HCT116 (cell line): ENCODE data around the gene FSTL4. TPM values are rescaled to one million over a fixed set of nuclear protein-coding genes. Genes with fewer than 3 reads are reported as not detected.

ENCODE experiments used
- ATAC-seq: fragments of 200-7000 bp; cut with Tn5 transposase; 2 replicates; pipeline ENCODE4 v1.9.1; 2020; ENCODE audit warnings: mild to moderate bottlenecking, moderate library complexity
- BruUV-seq: library from RNA; stranded (reverse); fragments of 400-500 nt; replicated peaks from 2 replicates; lab custom pipeline; 2021; lab: Mats Ljungman, UMichigan
- CTCF ChIA-PET: fragments of 300-600 bp; sonication (Branson Sonifier 250); formaldehyde crosslinking; loops from one replicate; lab custom pipeline; 2021; ENCODE audit warnings: antibody characterized with exemption; lab: Charles Lee
- POLR2A ChIA-PET: fragments of 300-600, 350-600 bp; sonication (Branson Sonifier 250); formaldehyde crosslinking; loops from one replicate; lab custom pipeline; 2021; ENCODE audit warnings: antibody characterized with exemption; lab: Charles Lee
- RAD21 ChIA-PET, 2 experiments: fragments of 300-600 bp; sonication (Branson Sonifier 250); formaldehyde crosslinking; loops; one replicate each; lab custom pipeline; 2023; ENCODE audit warnings: low total read pairs in 2 of 2; ENCODE audit not compliant: uncharacterized antibody in 2 of 2, unreplicated experiment in 2 of 2, low non-redundant PET in 1 of 2; lab: Charles Lee
- DNase-seq: peaks from one replicate; pipeline ENCODE4 v3.0.0-alpha.2; 2010; ENCODE audit warnings: low read depth, low spot score
- H2AFZ ChIP-seq: fragments of 200-600 bp; shearing (Covaris generic), sonication (generic); 2 replicates; pipeline ENCODE4 v1.6.1; 2017; ENCODE audit warnings: low read depth, mixed run types, mixed read lengths, antibody characterized with exemption, low read length; ENCODE audit not compliant: poor library complexity, severe bottlenecking
- H3K27ac ChIP-seq: 2 replicates; pipeline ENCODE4 v1.5.1; 2012; ENCODE audit warnings: low read depth, low read length
- H3K27me3 ChIP-seq: fragments of 200-600 bp; sonication (generic); 2 replicates; pipeline ENCODE4 v1.6.1; 2016; ENCODE audit warnings: mixed run types, low read length, mixed read lengths; ENCODE audit not compliant: insufficient read depth
- H3K36me3 ChIP-seq, 2 experiments: fragments of 200-500 bp in 1 of 2; fragments of 200-600 bp in 1 of 2; sonication (Bioruptor generic) in 1 of 2; sonication (generic) in 1 of 2; 2 replicates each; pipeline versions ENCODE4 v1.5.1 to v1.6.1; 2014 to 2016; ENCODE audit warnings: low read length in 2 of 2, inconsistent platforms in 1 of 2, mixed read lengths in 1 of 2, mixed run types in 1 of 2; ENCODE audit not compliant: insufficient read depth in 2 of 2, control insufficient read depth in 1 of 2
- H3K4me1 ChIP-seq, 2 experiments: fragments of 200-600 bp in 1 of 2; sonication (generic) in 1 of 2; 2 replicates each; pipeline versions ENCODE4 v1.5.1 to v1.6.1; 2012 to 2017; ENCODE audit warnings: low read length in 2 of 2, inconsistent platforms in 1 of 2, mild to moderate bottlenecking in 1 of 2, mixed read lengths in 1 of 2, mixed run types in 1 of 2, moderate library complexity in 1 of 2; ENCODE audit not compliant: insufficient read depth in 2 of 2, control insufficient read depth in 1 of 2
- H3K4me2 ChIP-seq: fragments of 200-600 bp; sonication (generic); 2 replicates; pipeline ENCODE4 v1.6.1; 2017; ENCODE audit warnings: mixed run types, low read length, mixed read lengths
- H3K4me3 ChIP-seq, 2 experiments: fragments of 200-600 bp in 1 of 2; sonication (generic) in 1 of 2; replicated peaks in 1 of 2; 2 replicates each; pipeline ENCODE4 v1.5.1; 2011 to 2016; ENCODE audit warnings: low read length in 2 of 2, control low read depth in 1 of 2, low read depth in 1 of 2, mild to moderate bottlenecking in 1 of 2, mixed read lengths in 1 of 2, mixed run types in 1 of 2
- H3K79me2 ChIP-seq: fragments of 200-600 bp; sonication (generic); 2 replicates; pipeline ENCODE4 v1.6.1; 2017; ENCODE audit warnings: mild to moderate bottlenecking, mixed run types, low read length, moderate library complexity, mixed read lengths; ENCODE audit not compliant: insufficient read depth
- H3K9ac ChIP-seq: fragments of 200-600 bp; sonication (generic); 2 replicates; pipeline ENCODE4 v1.6.1; 2016; ENCODE audit warnings: low read length, mixed read lengths
- H3K9me2 ChIP-seq: fragments of 200-600 bp; sonication (generic), shearing (Covaris generic); 2 replicates; pipeline ENCODE4 v1.6.1; 2017; ENCODE audit warnings: mixed run types, mild to moderate bottlenecking, moderate library complexity; ENCODE audit not compliant: insufficient read depth
- H3K9me3 ChIP-seq, 2 experiments: fragments of 200-500 bp in 1 of 2; fragments of 200-600 bp in 1 of 2; sonication (Bioruptor generic) in 1 of 2; sonication (generic) in 1 of 2; 2 replicates each; pipeline ENCODE4 v1.6.1; 2014 to 2017; ENCODE audit warnings: low read length in 2 of 2, mixed read lengths in 2 of 2, inconsistent platforms in 1 of 2, low read depth in 1 of 2, mild to moderate bottlenecking in 1 of 2, mixed run types in 1 of 2, moderate library complexity in 1 of 2; ENCODE audit not compliant: control insufficient read depth in 1 of 2, insufficient read depth in 1 of 2
- H4K20me1 ChIP-seq: fragments of 200-600 bp; sonication (generic), shearing (Covaris generic); 2 replicates; pipeline ENCODE4 v1.6.1; 2017; ENCODE audit warnings: mixed run types, mild to moderate bottlenecking, moderate library complexity; ENCODE audit not compliant: insufficient read depth
- ATF3 ChIP-seq: IDR thresholded peaks from 2 replicates; pipeline ENCODE4 v1.6.1; 2012
- CEBPB ChIP-seq: IDR thresholded peaks from 2 replicates; pipeline ENCODE4 v1.6.1; 2012; ENCODE audit warnings: low read depth
- CTCF ChIP-seq, 3 experiments: fragments of 200-600 bp in 1 of 3; sonication (generic) in 1 of 3; IDR thresholded peaks in 2 of 3; conservative IDR thresholded peaks in 1 of 3; 2 replicates each; pipeline ENCODE4 v1.5.1; 2012 to 2017; ENCODE audit warnings: low read depth in 2 of 3, low read length in 2 of 3, antibody characterized with exemption in 1 of 3, borderline replicate concordance in 1 of 3, control low read depth in 1 of 3, mild to moderate bottlenecking in 1 of 3, mixed read lengths in 1 of 3, mixed run types in 1 of 3, moderate library complexity in 1 of 3; ENCODE audit not compliant: insufficient read depth in 1 of 3
- EZH2 ChIP-seq: fragments of 200-600 bp; sonication (generic); IDR thresholded peaks from 2 replicates; pipeline ENCODE4 v1.6.1; 2017; ENCODE audit warnings: antibody characterized with exemption, mixed run types
- JUND ChIP-seq: IDR thresholded peaks from 2 replicates; pipeline ENCODE4 v1.6.1; 2012
- MAX ChIP-seq: IDR thresholded peaks from 2 replicates; pipeline ENCODE4 v1.6.1; 2012
- POLR2A ChIP-seq: IDR thresholded peaks from 2 replicates; pipeline ENCODE4 v1.7.0; 2011; ENCODE audit warnings: borderline replicate concordance; ENCODE audit not compliant: insufficient read depth, insufficient read length; ENCODE audit errors: extremely low read depth
- RAD21 ChIP-seq: IDR thresholded peaks from 2 replicates; pipeline ENCODE4 v1.6.1; 2012; ENCODE audit warnings: low read depth, mild to moderate bottlenecking
- SIN3A ChIP-seq: IDR thresholded peaks from 2 replicates; pipeline ENCODE4 v1.6.1; 2012; ENCODE audit warnings: low read depth
- TCF7L2 ChIP-seq: IDR thresholded peaks from 2 replicates; pipeline ENCODE4 v1.7.0; 2011; ENCODE audit warnings: borderline replicate concordance, inconsistent platforms; ENCODE audit not compliant: insufficient read depth, insufficient read length; ENCODE audit errors: extremely low read depth
- YY1 ChIP-seq: IDR thresholded peaks from 2 replicates; pipeline ENCODE4 v1.6.1; 2011; ENCODE audit warnings: low read length, low read depth, moderate library complexity, mild to moderate bottlenecking; ENCODE audit not compliant: insufficient replicate concordance; ENCODE audit errors: extremely low read depth
- ZBTB33 ChIP-seq: IDR thresholded peaks from 2 replicates; pipeline ENCODE4 v1.6.1; 2011; ENCODE audit warnings: mild to moderate bottlenecking, low read length, moderate library complexity; ENCODE audit not compliant: insufficient replicate concordance; ENCODE audit errors: extremely low read depth
- ZFX ChIP-seq: fragments of 450-650 bp; IDR thresholded peaks from 2 replicates; pipeline ENCODE4 v1.6.1; 2017
- ZNF274 ChIP-seq: fragments of 200-500 bp; sonication (Bioruptor generic); IDR thresholded peaks from 2 replicates; pipeline ENCODE4 v1.6.1; 2014; ENCODE audit warnings: mild to moderate bottlenecking, low read depth, low read length, inconsistent platforms
- intact Hi-C: fragments of 100-400 bp; cut with micrococcal nuclease; formaldehyde crosslinking; loops from 2 replicates; pipeline ENCODE4 v1.10.0; 2022
- total RNA-seq: library from RNA; stranded (reverse); gene quantifications from one replicate; pipeline ENCODE4 v1.2.1, GENCODE V29; 2021; ENCODE audit not compliant: unreplicated experiment

FSTL4 gene
- total RNA-seq, 1 experiment from 2014 or later, result 0.37 TPM

- no peak overlapping the region for H2AFZ ChIP-seq
These were observed 284.4 kb downstream of the FSTL4 start for GRCh38 chr5:133327946-133328401.

More at GRCh38 chr5:133327946-133328401, 284.4 kb downstream of the FSTL4 start:
- CTCF ChIA-PET, result interaction anchor here (1.3 kb wide), 1 partner anchor 12 kb away, joined by 3 read pairs; no protein-coding TSS in a partner anchor
- TF ChIP-seq ZFX (no peak), ZNF274 (no peak), TCF7L2 (no peak), ZBTB33 (no peak), RAD21 (no peak), POLR2A (no peak), EZH2 (no peak), CTCF (IDR thresholded peaks at IDR 0.05 in 2 of 3, conservative IDR thresholded peaks at IDR 0.05 in 1 of 3; ENCODE audit: borderline replicate concordance in 1 of 3, insufficient read depth in 1 of 3, low read depth in 2 of 3, low read length in 2 of 3) (no peak), ATF3 (no peak), JUND (no peak), CEBPB (no peak), SIN3A (no peak), YY1 (no peak), MAX (no peak)
- intact Hi-C loops, result no loop called here
- Histone ChIP-seq H4K20me1 (no peaks in the 10 kb centered on the region), H3K4me1 (no peaks in the 10 kb centered on the region), H3K9ac (no peak overlapping the region), H3K27ac (no peak overlapping the region), H3K79me2 (no peaks in the 10 kb centered on the region), H3K36me3 (no peaks in the 10 kb centered on the region), H3K4me2 (no peak overlapping the region), H3K9me3 (no peaks in the 10 kb centered on the region), H3K27me3 (no peaks in the 10 kb centered on the region), H3K9me2 (no peaks in the 10 kb centered on the region), H3K4me3 (no peak overlapping the region)
- BruUV-seq, result no TSS peak
- DNase-seq (no peak), ATAC-seq (no peak)
- POLR2A ChIA-PET, result no interaction called here
- RAD21 ChIA-PET, result no interaction called here
